HepG2 (cell line): ENCODE results near the gene JUND. TPM values are rescaled to one million over a fixed set of nuclear protein-coding genes. Genes with fewer than 3 reads are reported as not detected.

Source experiments
- BORCS8-MEF2B ChIP-seq: sonication (generic); formaldehyde crosslinking; IDR thresholded peaks from 2 replicates; pipeline ENCODE4 v1.8.0; 2022; ENCODE audit warnings: mild to moderate bottlenecking, missing genetic modification reagents
- GABPB1 ChIP-seq: IDR thresholded peaks from 2 replicates; pipeline ENCODE4 v1.6.1; 2016; ENCODE audit warnings: mild to moderate bottlenecking, missing genetic modification reagents, moderate library complexity, missing compliant biosample characterization
- HMGA1 ChIP-seq: sonication (generic); formaldehyde crosslinking; conservative IDR thresholded peaks from 2 replicates; pipeline ENCODE4 v1.4.0; 2020; ENCODE audit warnings: missing genetic modification reagents
- KLF16 ChIP-seq, 2 experiments: sonication (generic) in 1 of 2; formaldehyde crosslinking in 1 of 2; IDR thresholded peaks; 2 replicates each; pipeline versions ENCODE4 v1.6.1 to v1.8.0; 2016 to 2023; ENCODE audit warnings: missing genetic modification reagents in 2 of 2, missing compliant biosample characterization in 1 of 2
- RFX1 ChIP-seq: fragments of 450-650 bp; IDR thresholded peaks from 2 replicates; pipeline ENCODE4 v1.6.1; 2017
- SRSF1 ChIP-seq: fragments of 200-400 bp; formaldehyde crosslinking; optimal IDR thresholded peaks from 2 replicates; pipeline ENCODE3; 2017; ENCODE audit warnings: mild to moderate bottlenecking, low read depth, low read length, moderate library complexity
- SUZ12 ChIP-seq: fragments of 150-350 bp; IDR thresholded peaks from 2 replicates; pipeline ENCODE4 v1.6.1; 2014; ENCODE audit warnings: low read depth, low read length
- TBX2 ChIP-seq: sonication (generic); formaldehyde crosslinking; IDR thresholded peaks from 2 replicates; pipeline ENCODE4 v1.5.0; 2020; ENCODE audit warnings: missing genetic modification reagents, mild to moderate bottlenecking, borderline replicate concordance
- ZNF343 ChIP-seq: sonication (generic); formaldehyde crosslinking; IDR thresholded peaks from 2 replicates; pipeline ENCODE4 v1.4.0; 2020; ENCODE audit warnings: mild to moderate bottlenecking, missing genetic modification reagents
- ZNF468 ChIP-seq: sonication (generic); formaldehyde crosslinking; IDR thresholded peaks from 2 replicates; pipeline ENCODE4 v1.8.0; 2022; ENCODE audit warnings: mild to moderate bottlenecking, moderate library complexity, missing genetic modification reagents
- ZNF644 ChIP-seq: IDR thresholded peaks from 2 replicates; pipeline ENCODE4 v1.6.1; 2016; ENCODE audit warnings: low read depth
- polyA plus RNA-seq, 8 experiments: library from polyadenylated mRNA; depleted of rRNA in 3 of 8; stranded (reverse) in 7 of 8; unstranded in 1 of 8; fragments of >200 nt; fragmentation: Illumina TruSeq in 4 of 8; extraction: Trizol in 4 of 8; gene quantifications; 2 replicates each; pipeline versions ENCODE4 v1.2.1 to v1.2.3, GENCODE V29; 2011 to 2016; ENCODE audit warnings: low read depth in 4 of 8, missing spikeins in 1 of 8, mixed read lengths in 1 of 8; ENCODE audit not compliant: insufficient read depth in 1 of 8
- total RNA-seq, 5 experiments: library from RNA; depleted of rRNA; stranded (reverse); fragments of >200 nt; fragmentation: Illumina TruSeq; extraction: Trizol; gene quantifications; 2 replicates each; pipeline ENCODE4 v1.2.3, GENCODE V29; 2016; ENCODE audit warnings: low read depth in 1 of 5
- TF ChIP-seq, protein P1 (sequence below): sonication (generic); formaldehyde crosslinking; IDR thresholded peaks from 2 replicates; pipeline ENCODE4 v1.5.1; 2020; ENCODE audit warnings: missing genetic modification reagents, mild to moderate bottlenecking, borderline replicate concordance
- TF ChIP-seq, protein P2 (sequence below): sonication (generic); formaldehyde crosslinking; IDR thresholded peaks from 2 replicates; pipeline ENCODE4 v1.4.0; 2020; ENCODE audit warnings: missing genetic modification reagents, mild to moderate bottlenecking, borderline replicate concordance
- TF ChIP-seq, protein P3 (sequence below): sonication (generic); formaldehyde crosslinking; IDR thresholded peaks from 2 replicates; pipeline ENCODE4 v1.5.1; 2020; ENCODE audit warnings: mild to moderate bottlenecking, missing genetic modification reagents, borderline replicate concordance
- TF ChIP-seq, protein P4 (sequence below): sonication (generic); formaldehyde crosslinking; IDR thresholded peaks from 2 replicates; pipeline ENCODE4 v1.8.0; 2022; ENCODE audit warnings: mild to moderate bottlenecking, missing genetic modification reagents, borderline replicate concordance
- TF ChIP-seq, protein P5 (sequence below): sonication (generic); formaldehyde crosslinking; IDR thresholded peaks from 2 replicates; pipeline ENCODE4 v1.4.0; 2020; ENCODE audit warnings: mild to moderate bottlenecking, missing genetic modification reagents

JUND gene
- total and polyA plus RNA-seq, 2 of the 13 experiments (the other 11 are each of a cell fraction or from before 2014, with no cell fraction given), result 41.2 to 59.8 TPM

DNA sequence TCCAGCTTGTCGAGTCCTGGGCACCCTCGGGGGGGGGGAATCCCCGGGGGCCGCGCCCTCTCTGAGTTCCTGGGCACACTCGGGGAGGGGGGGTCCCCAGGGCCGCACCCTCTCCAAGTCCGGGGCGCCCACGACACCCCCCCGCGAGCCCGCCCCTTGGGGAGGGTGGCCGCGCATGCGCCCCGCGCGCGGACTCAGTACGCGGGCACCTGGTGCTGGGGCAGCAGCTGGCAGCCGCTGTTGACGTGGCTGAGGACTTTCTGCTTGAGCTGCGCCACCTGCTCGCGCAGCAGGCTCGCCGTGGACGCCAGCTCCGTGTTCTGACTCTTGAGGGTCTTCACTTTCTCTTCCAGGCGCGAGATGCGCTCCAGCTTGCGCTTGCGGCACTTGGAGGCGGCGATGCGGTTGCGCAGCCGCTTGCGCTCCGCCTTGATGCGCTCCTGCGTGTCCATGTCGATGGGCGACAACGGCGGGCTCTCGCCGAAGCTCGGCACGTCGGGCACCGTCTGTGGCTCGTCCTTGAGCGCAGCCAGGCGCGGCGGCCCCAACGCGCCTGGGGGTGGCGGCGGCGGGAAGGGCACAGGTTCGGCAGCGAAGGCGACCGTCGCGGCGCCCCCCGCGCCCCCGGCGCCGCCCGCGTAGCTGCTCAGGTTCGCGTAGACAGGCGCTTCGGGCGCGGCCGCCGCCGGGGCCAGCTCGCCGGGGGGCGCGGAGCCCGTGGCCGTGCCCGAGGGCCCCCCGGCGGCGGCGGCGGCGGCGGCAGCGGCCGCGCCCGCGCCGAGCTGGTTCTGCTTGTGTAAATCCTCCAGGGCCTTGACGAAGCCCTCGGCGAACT lies 958 bp downstream of the JUND start (continued):
- TF ChIP-seq TBX2 (CRISPR knock-in tag), result peak; percentile 53
- no peak for TF ChIP-seq ZNF343 (CRISPR knock-in tag)
- TF ChIP-seq, protein P1, sequence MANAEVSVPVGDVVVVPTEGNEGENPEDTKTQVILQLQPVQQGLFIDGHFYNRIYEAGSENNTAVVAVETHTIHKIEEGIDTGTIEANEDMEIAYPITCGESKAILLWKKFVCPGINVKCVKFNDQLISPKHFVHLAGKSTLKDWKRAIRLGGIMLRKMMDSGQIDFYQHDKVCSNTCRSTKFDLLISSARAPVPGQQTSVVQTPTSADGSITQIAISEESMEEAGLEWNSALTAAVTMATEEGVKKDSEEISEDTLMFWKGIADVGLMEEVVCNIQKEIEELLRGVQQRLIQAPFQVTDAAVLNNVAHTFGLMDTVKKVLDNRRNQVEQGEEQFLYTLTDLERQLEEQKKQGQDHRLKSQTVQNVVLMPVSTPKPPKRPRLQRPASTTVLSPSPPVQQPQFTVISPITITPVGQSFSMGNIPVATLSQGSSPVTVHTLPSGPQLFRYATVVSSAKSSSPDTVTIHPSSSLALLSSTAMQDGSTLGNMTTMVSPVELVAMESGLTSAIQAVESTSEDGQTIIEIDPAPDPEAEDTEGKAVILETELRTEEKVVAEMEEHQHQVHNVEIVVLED, result no peak
- TF ChIP-seq, protein P2, sequence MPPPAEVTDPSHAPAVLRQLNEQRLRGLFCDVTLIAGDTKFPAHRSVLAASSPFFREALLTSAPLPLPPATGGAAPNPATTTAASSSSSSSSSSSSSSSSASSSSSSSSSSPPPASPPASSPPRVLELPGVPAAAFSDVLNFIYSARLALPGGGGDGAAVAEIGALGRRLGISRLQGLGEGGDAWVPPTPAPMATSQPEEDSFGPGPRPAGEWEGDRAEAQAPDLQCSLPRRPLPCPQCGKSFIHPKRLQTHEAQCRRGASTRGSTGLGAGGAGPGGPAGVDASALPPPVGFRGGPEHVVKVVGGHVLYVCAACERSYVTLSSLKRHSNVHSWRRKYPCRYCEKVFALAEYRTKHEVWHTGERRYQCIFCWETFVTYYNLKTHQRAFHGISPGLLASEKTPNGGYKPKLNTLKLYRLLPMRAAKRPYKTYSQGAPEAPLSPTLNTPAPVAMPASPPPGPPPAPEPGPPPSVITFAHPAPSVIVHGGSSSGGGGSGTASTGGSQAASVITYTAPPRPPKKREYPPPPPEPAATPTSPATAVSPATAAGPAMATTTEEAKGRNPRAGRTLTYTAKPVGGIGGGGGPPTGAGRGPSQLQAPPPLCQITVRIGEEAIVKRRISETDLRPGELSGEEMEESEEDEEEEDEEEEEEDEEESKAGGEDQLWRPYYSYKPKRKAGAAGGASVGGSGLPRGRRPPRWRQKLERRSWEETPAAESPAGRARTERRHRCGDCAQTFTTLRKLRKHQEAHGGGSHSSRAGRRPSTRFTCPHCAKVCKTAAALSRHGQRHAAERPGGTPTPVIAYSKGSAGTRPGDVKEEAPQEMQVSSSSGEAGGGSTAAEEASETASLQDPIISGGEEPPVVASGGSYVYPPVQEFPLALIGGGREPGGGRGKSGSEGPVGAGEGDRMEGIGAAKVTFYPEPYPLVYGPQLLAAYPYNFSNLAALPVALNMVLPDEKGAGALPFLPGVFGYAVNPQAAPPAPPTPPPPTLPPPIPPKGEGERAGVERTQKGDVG, result no peak
- TF ChIP-seq, protein P3, sequence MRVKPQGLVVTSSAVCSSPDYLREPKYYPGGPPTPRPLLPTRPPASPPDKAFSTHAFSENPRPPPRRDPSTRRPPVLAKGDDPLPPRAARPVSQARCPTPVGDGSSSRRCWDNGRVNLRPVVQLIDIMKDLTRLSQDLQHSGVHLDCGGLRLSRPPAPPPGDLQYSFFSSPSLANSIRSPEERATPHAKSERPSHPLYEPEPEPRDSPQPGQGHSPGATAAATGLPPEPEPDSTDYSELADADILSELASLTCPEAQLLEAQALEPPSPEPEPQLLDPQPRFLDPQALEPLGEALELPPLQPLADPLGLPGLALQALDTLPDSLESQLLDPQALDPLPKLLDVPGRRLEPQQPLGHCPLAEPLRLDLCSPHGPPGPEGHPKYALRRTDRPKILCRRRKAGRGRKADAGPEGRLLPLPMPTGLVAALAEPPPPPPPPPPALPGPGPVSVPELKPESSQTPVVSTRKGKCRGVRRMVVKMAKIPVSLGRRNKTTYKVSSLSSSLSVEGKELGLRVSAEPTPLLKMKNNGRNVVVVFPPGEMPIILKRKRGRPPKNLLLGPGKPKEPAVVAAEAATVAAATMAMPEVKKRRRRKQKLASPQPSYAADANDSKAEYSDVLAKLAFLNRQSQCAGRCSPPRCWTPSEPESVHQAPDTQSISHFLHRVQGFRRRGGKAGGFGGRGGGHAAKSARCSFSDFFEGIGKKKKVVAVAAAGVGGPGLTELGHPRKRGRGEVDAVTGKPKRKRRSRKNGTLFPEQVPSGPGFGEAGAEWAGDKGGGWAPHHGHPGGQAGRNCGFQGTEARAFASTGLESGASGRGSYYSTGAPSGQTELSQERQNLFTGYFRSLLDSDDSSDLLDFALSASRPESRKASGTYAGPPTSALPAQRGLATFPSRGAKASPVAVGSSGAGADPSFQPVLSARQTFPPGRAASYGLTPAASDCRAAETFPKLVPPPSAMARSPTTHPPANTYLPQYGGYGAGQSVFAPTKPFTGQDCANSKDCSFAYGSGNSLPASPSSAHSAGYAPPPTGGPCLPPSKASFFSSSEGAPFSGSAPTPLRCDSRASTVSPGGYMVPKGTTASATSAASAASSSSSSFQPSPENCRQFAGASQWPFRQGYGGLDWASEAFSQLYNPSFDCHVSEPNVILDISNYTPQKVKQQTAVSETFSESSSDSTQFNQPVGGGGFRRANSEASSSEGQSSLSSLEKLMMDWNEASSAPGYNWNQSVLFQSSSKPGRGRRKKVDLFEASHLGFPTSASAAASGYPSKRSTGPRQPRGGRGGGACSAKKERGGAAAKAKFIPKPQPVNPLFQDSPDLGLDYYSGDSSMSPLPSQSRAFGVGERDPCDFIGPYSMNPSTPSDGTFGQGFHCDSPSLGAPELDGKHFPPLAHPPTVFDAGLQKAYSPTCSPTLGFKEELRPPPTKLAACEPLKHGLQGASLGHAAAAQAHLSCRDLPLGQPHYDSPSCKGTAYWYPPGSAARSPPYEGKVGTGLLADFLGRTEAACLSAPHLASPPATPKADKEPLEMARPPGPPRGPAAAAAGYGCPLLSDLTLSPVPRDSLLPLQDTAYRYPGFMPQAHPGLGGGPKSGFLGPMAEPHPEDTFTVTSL, result no peak
- TF ChIP-seq HMGA1 (CRISPR knock-in tag), result no peak
- no peak for TF ChIP-seq SUZ12
- TF ChIP-seq GABPB1 (CRISPR knock-in tag), result peak; percentile 57; the same call in 1 of the 2 replicates
- peak; percentile 98 for TF ChIP-seq SRSF1
- TF ChIP-seq, protein P4, sequence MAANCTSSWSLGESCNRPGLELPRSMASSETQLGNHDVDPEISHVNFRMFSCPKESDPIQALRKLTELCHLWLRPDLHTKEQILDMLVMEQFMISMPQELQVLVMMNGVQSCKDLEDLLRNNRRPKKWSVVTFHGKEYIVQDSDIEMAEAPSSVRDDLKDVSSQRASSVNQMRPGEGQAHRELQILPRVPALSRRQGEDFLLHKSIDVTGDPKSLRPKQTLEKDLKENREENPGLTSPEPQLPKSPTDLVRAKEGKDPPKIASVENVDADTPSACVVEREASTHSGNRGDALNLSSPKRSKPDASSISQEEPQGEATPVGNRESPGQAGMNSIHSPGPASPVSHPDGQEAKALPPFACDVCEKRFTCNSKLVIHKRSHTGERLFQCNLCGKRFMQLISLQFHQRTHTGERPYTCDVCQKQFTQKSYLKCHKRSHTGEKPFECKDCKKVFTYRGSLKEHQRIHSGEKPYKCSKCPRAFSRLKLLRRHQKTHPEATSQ (CRISPR knock-in tag), result no peak
- TF ChIP-seq, protein P5, sequence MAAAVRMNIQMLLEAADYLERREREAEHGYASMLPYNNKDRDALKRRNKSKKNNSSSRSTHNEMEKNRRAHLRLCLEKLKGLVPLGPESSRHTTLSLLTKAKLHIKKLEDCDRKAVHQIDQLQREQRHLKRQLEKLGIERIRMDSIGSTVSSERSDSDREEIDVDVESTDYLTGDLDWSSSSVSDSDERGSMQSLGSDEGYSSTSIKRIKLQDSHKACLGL (CRISPR knock-in tag), result peak; percentile 69
- TF ChIP-seq ZNF644 (CRISPR knock-in tag), result no peak
- peak; percentile 66; the same call in 1 of the 2 replicates for TF ChIP-seq BORCS8-MEF2B (CRISPR knock-in tag)
- peak in 1 of 2 experiments; percentile 48; a peak in 1 of 4 replicates for TF ChIP-seq KLF16 (CRISPR knock-in tag; IDR thresholded peaks at IDR 0.05)
- TF ChIP-seq RFX1, result no peak
- TF ChIP-seq ZNF468, result no peak
